Naive B cell (primary cell): ENCODE data around the gene CTU1. TPM values are rescaled to one million over a fixed set of nuclear protein-coding genes. Genes with fewer than 3 reads are reported as not detected.

ENCODE experiments used
- ATAC-seq, 2 donors: fragments of 150-1000 bp; cut with Tn5 transposase; 2 replicates each; pipeline ENCODE4 v1.10.0; 2021; ENCODE audit warnings: low read depth in 2 of 2, mild to moderate bottlenecking in 2 of 2, moderate library complexity in 2 of 2
- DNase-seq: peaks from one replicate; pipeline ENCODE4 v3.0.0; 2022
- H3K27ac Mint-ChIP-seq, 6 donors: one replicate each; pipeline ENCODE4 v1.8.0; 2020 to 2022; ENCODE audit warnings: mild to moderate bottlenecking in 6 of 6, mixed read lengths in 6 of 6, moderate library complexity in 5 of 6, inconsistent platforms in 2 of 6
- H3K27me3 Mint-ChIP-seq, 3 donors: one replicate each; pipeline ENCODE4 v1.8.0; 2021 to 2022; ENCODE audit warnings: mixed read lengths in 3 of 3, mild to moderate bottlenecking in 1 of 3
- H3K36me3 Mint-ChIP-seq, 2 donors: one replicate each; pipeline ENCODE4 v1.8.0; 2020 to 2022; ENCODE audit warnings: mixed read lengths in 2 of 2, inconsistent platforms in 1 of 2, mild to moderate bottlenecking in 1 of 2
- H3K4me1 Mint-ChIP-seq, 3 donors: one replicate each; pipeline ENCODE4 v1.8.0; 2020 to 2022; ENCODE audit warnings: mixed read lengths in 3 of 3, inconsistent platforms in 1 of 3, mild to moderate bottlenecking in 1 of 3, moderate library complexity in 1 of 3
- H3K4me3 Mint-ChIP-seq, 8 donors: one replicate each; pipeline ENCODE4 v1.8.0; 2020 to 2022; ENCODE audit warnings: mild to moderate bottlenecking in 8 of 8, mixed read lengths in 8 of 8, moderate library complexity in 8 of 8, inconsistent platforms in 2 of 8
- H3K9me3 Mint-ChIP-seq, 7 donors: one replicate each; pipeline ENCODE4 v1.8.0; 2020 to 2022; ENCODE audit warnings: mixed read lengths in 7 of 7, mild to moderate bottlenecking in 5 of 7, inconsistent platforms in 2 of 7, moderate library complexity in 1 of 7
- polyA plus RNA-seq, 6 donors: library from polyadenylated mRNA; unstranded; fragments of 300-500 nt; fragmentation: Illumina TruSeq; gene quantifications; one replicate each; pipeline ENCODE4 v1.2.3, GENCODE V29; 2021; ENCODE audit warnings: low read depth in 6 of 6

CTU1 gene
- polyA plus RNA-seq, 6 donors from 2014 or later = 1.8 to 5.6 (median 4.2) TPM

DNA sequence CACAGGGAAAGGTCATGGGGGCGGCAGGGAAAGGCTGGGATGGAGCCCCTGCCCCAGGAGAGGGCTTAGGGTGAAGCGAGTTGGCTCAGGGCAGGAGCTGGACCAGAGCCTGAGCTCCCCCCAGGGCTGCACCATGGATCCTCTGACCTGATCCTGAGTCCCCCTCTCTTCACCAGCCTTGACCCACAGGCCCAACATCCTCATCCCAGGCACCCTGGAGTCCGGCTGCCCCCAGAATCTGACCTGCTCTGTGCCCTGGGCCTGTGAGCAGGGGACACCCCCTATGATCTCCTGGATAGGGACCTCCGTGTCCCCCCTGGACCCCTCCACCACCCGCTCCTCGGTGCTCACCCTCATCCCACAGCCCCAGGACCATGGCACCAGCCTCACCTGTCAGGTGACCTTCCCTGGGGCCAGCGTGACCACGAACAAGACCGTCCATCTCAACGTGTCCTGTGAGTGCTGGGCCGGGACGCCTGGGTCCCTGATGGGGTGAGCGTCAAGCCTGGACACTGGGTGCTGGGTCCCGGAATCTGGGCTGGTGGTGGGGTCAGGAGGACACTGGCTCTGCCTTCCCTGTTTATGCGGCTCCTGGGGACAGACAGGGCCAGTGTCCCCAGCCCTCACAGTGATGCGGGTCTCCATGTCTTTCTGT lies 17.3 kb upstream of the CTU1 start:
- H3K27ac Mint-ChIP-seq = no peak overlapping the region
- H3K9me3 Mint-ChIP-seq = no peaks in the 10 kb centered on the region
- no peaks in the 10 kb centered on the region for H3K36me3 Mint-ChIP-seq
- ATAC-seq (no peak), DNase-seq (no peak)
- peaks cover 14 to 32% (median 24%) of the 10 kb centered on the region in 3 donors for H3K4me1 Mint-ChIP-seq
- no peak overlapping the region for H3K4me3 Mint-ChIP-seq
- H3K27me3 Mint-ChIP-seq = peaks cover 13 to 23% (median 17%) of the 10 kb centered on the region in 3 donors

DNA sequence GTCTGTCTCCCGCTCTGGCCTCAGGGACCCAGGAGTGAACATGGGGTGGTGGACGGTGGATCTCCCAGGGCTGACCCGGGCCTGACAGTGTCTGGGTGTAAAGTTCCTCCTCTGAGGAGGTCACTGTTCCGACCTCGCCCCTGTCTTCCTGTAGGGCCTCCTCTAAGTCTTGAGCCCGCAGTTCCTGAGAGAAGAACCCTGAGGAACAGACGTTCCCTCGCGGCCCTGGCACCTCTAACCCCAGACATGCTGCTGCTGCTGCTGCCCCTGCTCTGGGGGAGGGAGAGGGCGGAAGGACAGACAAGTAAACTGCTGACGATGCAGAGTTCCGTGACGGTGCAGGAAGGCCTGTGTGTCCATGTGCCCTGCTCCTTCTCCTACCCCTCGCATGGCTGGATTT lies 16.5 kb upstream of the CTU1 start, which contains the start of gene SIGLEC9:
Gene SIGLEC9 (plus strand): TSS at position 178 of the 400 bp plus-strand sequence. CDS start 69 bp downstream, at position 247.
- Mint-ChIP-seq H3K27ac (peak within 1 kb of the TSS in 1 of 6 donors; percentile 90), H3K4me3 (peak within 1 kb of the TSS in 4 of 8 donors; percentile 14 to 70 (median 33)), H3K4me1 (peaks cover 14 to 32% (median 24%) of the 10 kb centered on the region in 3 donors), H3K36me3 (no peaks in the 10 kb centered on the region), H3K27me3 (peaks cover 8 to 17% (median 15%) of the 10 kb centered on the region in 3 donors), H3K9me3 (no peaks in the 10 kb centered on the region)
- DNase-seq (no peak), ATAC-seq (no peak)

DNA sequence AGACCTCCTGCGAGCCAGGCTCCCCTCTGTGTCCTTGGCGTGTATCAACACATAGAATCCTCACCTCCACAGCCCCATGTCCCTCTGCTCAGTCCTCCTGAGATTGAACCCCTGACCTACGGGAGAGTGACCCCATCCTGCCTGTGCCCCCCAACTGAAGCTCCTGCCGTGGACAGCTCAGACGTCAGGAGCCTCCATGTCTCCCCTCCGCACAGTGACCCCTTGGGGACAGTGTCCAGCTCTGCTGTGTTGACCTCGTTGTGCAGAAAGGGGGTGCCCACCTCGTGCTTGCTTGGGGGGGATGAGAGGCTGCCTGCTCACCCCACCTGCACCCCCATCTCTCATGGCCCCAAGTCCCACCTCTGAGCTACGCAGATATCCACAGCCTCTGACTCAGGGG lies 16.0 kb upstream of the CTU1 start:
- ATAC-seq (no peak), DNase-seq (no peak)
- no peaks in the 10 kb centered on the region for H3K9me3 Mint-ChIP-seq
- no peak overlapping the region for H3K27ac Mint-ChIP-seq
- H3K4me3 Mint-ChIP-seq = peak overlapping the region in 3 of 8 donors; percentile 14 to 70 (median 29)
- no peaks in the 10 kb centered on the region for H3K36me3 Mint-ChIP-seq
- peaks cover 6 to 17% (median 13%) of the 10 kb centered on the region in 3 donors for H3K27me3 Mint-ChIP-seq
- peaks cover 14 to 32% (median 24%) of the 10 kb centered on the region in 3 donors for H3K4me1 Mint-ChIP-seq

DNA sequence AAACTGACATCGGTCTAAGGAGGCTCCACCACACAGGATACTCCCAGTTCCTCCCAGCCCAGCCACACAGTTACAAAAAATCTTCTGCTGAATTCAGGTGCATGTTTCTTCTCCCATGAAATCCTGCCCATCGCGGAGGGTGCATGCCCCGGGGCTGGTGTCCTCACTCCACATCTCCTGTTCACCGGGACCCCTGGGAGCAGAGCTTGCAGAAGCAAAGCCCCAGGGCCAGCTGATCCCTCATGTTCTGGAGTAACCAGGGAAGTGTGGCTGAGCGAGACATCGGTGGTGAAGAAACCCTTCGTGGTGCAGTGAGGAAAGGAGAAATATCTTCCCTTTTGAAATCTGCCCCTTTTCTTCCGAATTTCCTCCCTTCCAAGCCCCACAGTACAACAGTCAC lies 15.6 kb upstream of the CTU1 start:
- no peaks in the 10 kb centered on the region for H3K36me3 Mint-ChIP-seq
- no peak for DNase-seq
- H3K27me3 Mint-ChIP-seq = peaks cover 6 to 17% (median 17%) of the 10 kb centered on the region in 3 donors
- ATAC-seq = no peak
- peaks cover 14 to 32% (median 24%) of the 10 kb centered on the region in 3 donors for H3K4me1 Mint-ChIP-seq
- H3K4me3 Mint-ChIP-seq = peak overlapping the region in 4 of 8 donors; percentile 14 to 70 (median 33)
- no peaks in the 10 kb centered on the region for H3K9me3 Mint-ChIP-seq
- peak overlapping the region in 1 of 6 donors; percentile 90 for H3K27ac Mint-ChIP-seq

DNA sequence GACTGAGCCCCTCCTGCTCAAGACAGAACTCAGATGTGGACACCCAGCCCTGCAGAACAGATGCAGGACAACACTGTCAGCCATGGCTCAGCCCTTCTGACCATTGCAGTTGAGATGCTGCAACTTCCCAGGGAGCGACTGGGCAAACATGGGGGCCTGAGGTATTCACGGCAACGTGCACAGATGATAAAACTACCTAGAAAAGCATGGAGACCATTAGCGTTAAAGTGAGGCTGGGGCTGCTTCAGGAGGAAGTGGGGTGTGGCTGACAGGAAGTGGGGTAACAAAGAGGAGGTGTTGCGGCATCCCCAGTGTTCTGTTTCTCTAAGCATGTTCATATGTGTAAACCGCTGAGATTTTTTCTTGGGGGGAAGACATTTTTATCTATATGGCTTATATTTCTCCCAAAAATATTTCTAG lies 15.2 kb upstream of the CTU1 start:
- Mint-ChIP-seq H3K36me3 (no peaks in the 10 kb centered on the region), H3K9me3 (no peaks in the 10 kb centered on the region), H3K27me3 (peaks cover 8 to 21% (median 17%) of the 10 kb centered on the region in 3 donors), H3K4me1 (peaks cover 14 to 28% (median 24%) of the 10 kb centered on the region in 3 donors), H3K27ac (peak overlapping the region in 3 of 6 donors; percentile 24 to 90 (median 76)), H3K4me3 (peak overlapping the region in 1 of 8 donors; percentile 14)
- DNase-seq = no peak
- ATAC-seq = peak in 1 of 2 donors; percentile 25

DNA sequence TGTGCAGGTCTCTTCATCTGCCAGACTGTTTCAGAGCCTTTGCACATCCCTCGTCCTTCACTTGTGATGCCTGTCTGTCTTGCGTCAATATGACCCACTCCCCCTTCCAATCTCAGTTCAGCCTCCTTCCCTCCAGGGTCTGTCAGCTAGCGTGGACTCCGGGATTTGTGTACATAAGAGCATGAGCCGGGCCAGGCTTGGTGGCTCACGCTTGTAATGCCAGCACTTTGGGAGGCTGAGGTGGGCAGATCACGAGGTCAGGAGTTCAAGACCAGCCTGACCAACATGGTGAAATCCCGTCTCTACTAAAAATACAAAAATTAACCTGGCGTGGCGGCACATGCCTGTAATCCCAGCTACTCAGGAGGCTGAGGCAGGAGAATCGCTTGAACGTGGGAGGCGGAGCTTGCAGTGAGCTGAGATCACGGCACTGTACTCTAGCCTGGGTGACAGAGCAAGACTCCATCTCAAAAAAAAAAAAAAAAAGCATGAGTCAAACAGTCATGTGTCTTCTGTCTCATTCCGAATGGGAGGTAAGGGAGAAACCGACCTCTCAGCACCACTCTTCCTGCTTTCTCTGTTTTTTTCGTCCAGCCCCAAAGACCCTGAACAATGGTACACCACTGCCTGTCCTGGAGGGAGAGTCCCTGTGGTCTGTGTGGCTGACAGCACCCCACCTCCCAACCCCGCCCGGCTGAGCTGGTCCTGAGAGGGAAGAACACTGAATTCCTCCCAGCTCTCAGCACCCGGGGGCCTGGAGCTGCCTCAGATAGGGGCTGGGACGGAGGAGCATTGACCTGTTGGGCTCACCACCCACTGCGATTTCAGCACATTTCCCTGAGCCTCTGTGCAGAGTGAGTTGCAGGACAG lies 14.1 kb upstream of the CTU1 start:
- Mint-ChIP-seq H3K4me3 (no peak overlapping the region), H3K27ac (peak overlapping the region in 1 of 6 donors; percentile 76), H3K9me3 (no peaks in the 10 kb centered on the region), H3K27me3 (peaks cover 18 to 25% (median 20%) of the 10 kb centered on the region in 3 donors), H3K36me3 (no peaks in the 10 kb centered on the region), H3K4me1 (peaks cover 10 to 19% (median 18%) of the 10 kb centered on the region in 3 donors)
- no peak for DNase-seq
- ATAC-seq = no peak

DNA sequence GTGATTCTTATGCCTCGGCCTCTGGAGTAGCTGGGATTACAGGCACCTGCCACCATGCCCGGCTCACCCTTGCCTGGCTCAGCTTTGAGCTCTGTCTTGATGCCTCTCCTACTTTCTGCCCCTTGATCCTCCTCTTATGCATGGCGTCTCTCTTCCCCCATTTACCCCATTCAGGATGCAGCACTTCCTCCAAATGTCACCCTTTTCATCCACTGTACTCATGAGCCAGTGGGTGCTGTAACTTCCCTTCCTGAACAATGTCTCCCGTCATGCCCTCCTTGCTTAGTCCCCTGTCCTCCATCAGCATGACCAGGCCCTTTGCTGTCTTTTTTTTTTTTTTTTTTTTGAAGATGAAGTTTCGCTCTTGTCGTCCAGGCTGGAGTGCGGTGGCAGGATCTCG lies 13.0 kb upstream of the CTU1 start:
- no peaks in the 10 kb centered on the region for H3K9me3 Mint-ChIP-seq
- H3K36me3 Mint-ChIP-seq = no peaks in the 10 kb centered on the region
- H3K27me3 Mint-ChIP-seq = peaks cover 20 to 28% (median 23%) of the 10 kb centered on the region in 3 donors
- H3K4me3 Mint-ChIP-seq = no peak overlapping the region
- H3K27ac Mint-ChIP-seq = no peak overlapping the region
- H3K4me1 Mint-ChIP-seq = peaks cover 10 to 18% (median 17%) of the 10 kb centered on the region in 3 donors
- no peak for ATAC-seq
- no peak for DNase-seq

DNA sequence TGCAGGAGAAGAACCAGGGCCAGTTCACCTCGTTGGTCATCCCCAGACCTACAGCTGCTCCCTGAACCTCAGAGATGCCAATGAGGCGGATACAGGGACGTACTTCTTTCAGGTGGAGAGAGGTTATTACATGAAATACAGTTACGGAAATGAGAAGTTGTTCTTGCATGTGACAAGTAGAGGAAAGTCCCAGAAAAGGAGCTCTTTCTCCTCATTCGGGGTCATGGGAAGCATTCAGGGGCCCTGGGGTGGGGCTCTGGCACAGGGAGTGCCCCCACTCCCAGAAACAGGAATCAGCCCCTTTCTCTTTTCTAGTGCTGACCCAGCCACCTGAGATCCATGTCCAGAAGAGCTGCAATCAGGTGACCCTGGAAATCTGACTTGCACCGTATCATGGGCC lies 12.0 kb upstream of the CTU1 start:
- Mint-ChIP-seq H3K36me3 (no peaks in the 10 kb centered on the region), H3K4me3 (no peak overlapping the region), H3K27me3 (peaks cover 22 to 30% (median 28%) of the 10 kb centered on the region in 3 donors), H3K4me1 (peaks cover 10 to 18% (median 16%) of the 10 kb centered on the region in 3 donors), H3K9me3 (no peaks in the 10 kb centered on the region), H3K27ac (no peak overlapping the region)
- no peak for DNase-seq
- no peak for ATAC-seq

DNA sequence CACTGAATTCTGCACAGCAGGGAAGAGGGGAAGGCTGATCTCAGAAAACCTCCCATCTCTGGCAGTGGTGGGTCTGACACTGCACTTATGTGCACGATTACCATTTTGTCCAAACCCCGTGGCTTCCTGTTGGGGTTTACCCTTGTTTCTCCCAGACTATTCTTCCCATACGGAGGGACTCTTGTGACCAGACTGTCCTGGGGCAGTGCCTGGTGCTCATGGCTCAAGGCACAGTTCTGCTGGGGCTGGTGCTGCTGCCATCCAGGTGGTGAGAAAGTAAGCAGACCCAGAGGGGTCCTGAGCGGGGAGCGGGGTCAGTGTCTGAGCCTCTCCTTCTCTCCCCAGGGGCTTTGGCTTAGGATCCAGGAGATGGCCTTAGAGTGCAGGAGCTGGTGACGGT lies 11.4 kb upstream of the CTU1 start:
- H3K27me3 Mint-ChIP-seq = peaks cover 27 to 35% (median 28%) of the 10 kb centered on the region in 3 donors
- ATAC-seq = no peak
- no peaks in the 10 kb centered on the region for H3K36me3 Mint-ChIP-seq
- no peak for DNase-seq
- H3K9me3 Mint-ChIP-seq = no peaks in the 10 kb centered on the region
- H3K4me1 Mint-ChIP-seq = peaks cover 10 to 18% (median 16%) of the 10 kb centered on the region in 3 donors
- H3K4me3 Mint-ChIP-seq = no peak overlapping the region
- no peak overlapping the region for H3K27ac Mint-ChIP-seq

DNA sequence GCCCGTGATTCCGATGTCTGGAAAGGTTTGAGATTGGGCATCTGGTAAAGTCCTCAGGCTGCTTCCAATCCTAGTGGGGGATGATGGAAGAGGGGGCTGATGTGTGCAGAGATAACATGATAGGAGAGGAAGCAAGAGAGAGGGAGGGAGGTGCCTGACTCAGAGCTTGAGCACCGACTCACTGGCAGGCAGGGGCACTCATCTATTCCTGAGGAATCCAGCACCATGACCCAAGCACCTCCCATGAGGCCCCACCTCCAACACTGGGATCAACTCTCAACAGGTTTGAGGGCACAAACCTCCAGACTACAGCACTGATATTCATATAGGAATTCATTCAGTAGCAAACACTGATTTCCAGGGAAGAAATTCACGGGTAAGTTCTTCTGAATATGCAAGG lies 10.9 kb upstream of the CTU1 start:
- Mint-ChIP-seq H3K4me3 (no peak overlapping the region), H3K27ac (peak overlapping the region in 1 of 6 donors; percentile 79), H3K27me3 (peaks cover 27 to 35% (median 28%) of the 10 kb centered on the region in 3 donors), H3K36me3 (no peaks in the 10 kb centered on the region), H3K9me3 (no peaks in the 10 kb centered on the region), H3K4me1 (peaks cover 9 to 16% (median 13%) of the 10 kb centered on the region in 3 donors)
- DNase-seq (no peak), ATAC-seq (no peak)

DNA sequence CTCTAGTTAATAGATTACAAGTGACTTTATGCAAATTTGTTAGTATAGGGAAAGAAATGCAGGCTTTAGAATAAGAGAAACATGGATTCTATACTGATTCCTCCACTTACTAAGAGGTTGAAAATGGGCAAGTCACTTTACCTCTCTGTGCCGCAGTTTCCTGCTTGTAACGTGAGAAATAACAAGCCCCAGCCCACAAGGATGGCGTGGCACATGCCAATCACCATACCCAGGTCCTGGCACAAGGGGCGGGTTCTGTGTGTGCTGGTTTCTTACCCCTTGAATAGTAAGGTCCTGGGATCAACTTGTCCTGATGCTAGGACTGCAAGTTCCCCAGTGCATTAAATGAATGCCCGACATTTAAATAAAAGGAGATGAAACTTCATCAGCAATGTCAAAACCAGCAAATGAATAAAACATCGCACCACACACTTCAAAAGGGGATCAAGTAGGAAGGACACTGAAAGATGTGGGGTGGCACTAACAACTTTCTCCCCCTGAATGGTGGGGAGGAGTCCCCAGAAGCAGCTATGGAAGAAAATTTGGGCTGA lies 8.6 kb upstream of the CTU1 start:
- DNase-seq (no peak), ATAC-seq (no peak)
- H3K9me3 Mint-ChIP-seq = no peaks in the 10 kb centered on the region
- no peaks in the 10 kb centered on the region for H3K36me3 Mint-ChIP-seq
- H3K27me3 Mint-ChIP-seq = peaks cover 22 to 35% (median 24%) of the 10 kb centered on the region in 3 donors
- H3K27ac Mint-ChIP-seq = no peak overlapping the region
- no peak overlapping the region for H3K4me3 Mint-ChIP-seq
- peaks cover 0 to 2% (median under 1%) of the 10 kb centered on the region in 3 donors for H3K4me1 Mint-ChIP-seq

DNA sequence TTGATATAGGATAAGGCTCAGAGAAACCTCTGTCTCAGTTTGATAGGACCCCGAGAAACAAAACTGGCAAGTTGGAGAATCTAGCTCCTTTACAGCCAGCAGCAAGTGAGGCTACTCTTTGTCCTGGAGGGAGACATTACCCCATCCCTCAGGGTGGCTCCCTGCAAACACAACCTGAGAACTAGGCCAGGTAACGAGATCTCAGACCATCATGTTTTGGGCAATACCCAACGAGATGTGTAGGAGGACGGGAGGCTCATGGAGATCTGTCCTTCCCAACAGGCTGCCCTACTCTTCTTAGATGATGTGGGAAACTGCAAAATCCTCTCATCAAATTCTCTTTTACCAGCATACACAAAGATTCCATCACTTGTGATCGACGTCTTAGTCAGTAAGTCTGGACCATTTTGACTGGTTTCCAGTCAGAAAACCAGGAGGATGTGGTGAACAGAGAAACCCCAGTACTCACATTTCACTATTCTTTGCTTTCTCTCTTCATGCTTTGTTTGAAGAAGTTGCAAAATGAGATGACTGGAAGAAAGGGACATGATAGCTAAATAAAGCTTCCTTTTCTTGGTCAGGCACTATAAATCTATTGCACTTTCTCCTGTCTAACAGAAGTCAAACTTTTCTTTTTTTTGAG lies 6.0 kb upstream of the CTU1 start:
- H3K27me3 Mint-ChIP-seq = peaks cover 15 to 29% (median 15%) of the 10 kb centered on the region in 3 donors

DNA sequence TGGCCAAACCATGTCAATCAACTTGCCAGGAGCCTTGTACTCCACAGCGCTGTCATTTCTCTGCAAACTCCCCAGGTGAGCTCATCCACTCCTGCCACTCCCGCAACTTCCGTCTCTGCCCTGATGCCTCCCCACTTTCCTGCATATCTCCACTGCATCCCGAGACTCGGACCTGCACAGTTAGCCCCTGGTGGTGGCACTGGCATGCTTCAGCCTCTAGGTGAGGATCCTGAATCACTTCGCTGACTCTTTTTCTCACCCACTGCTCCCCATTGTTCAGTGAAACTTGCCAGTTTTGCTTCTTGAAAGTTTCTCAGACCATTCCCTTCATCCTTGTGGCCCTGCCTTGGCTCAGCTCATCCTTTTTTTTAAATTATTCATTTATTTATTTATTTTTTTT lies 3.4 kb upstream of the CTU1 start:
- no peaks in the 10 kb centered on the region for H3K36me3 Mint-ChIP-seq
- no peak for ATAC-seq

More for the DNA sequence above, 6.0 kb upstream of the CTU1 start:
- Mint-ChIP-seq H3K4me3 (no peak overlapping the region), H3K36me3 (no peaks in the 10 kb centered on the region), H3K4me1 (peaks cover 0 to 2% (median 0%) of the 10 kb centered on the region in 3 donors), H3K27ac (no peak overlapping the region), H3K9me3 (no peaks in the 10 kb centered on the region)
- ATAC-seq (no peak), DNase-seq (no peak)

More for the DNA sequence above, 3.4 kb upstream of the CTU1 start:
- Mint-ChIP-seq H3K4me1 (peaks cover 19 to 24% (median 19%) of the 10 kb centered on the region in 3 donors), H3K4me3 (no peak overlapping the region), H3K27ac (no peak overlapping the region), H3K9me3 (no peaks in the 10 kb centered on the region), H3K27me3 (peaks cover 0 to 14% (median 7%) of the 10 kb centered on the region in 3 donors)
- DNase-seq = no peak
